Measurements from ENCODE around the gene AURKA. TPM values are rescaled to one million over a fixed set of nuclear protein-coding genes. Genes with fewer than 3 reads are reported as not detected.

The AURKA gene
- total and polyA plus RNA-seq, 2 of the 8 experiments (the other 6 are each of a cell fraction or from before 2014, with no cell fraction given), result 45.8 to 84.8 TPM

DNA sequence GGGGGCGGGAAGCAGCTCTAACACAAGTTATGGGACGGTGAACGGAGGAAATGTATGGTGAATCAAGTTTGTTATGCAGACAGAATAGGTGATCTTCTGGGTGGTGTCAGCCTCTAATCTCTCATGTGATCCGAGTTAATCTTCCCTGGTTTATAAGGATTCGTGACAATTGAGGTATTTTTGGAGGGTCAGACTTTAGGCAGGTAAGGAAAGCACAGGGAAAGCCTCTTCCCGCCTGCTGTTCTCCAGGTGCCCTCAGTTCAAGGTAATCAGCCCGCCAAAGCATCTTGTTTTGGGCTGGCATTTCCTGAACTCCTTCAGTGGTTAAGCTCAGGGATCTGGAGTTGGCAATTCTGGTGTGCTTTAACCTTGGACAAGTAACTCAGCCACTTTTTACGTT is 1.6 kb upstream of the AURKA start:
- peaks cover 25 to 50% (median 46%) of the 10 kb centered on the region in 4 experiments for H3K36me3 ChIP-seq (ENCODE audit: control insufficient read depth in 2 of 4, insufficient read depth in 4 of 4, low read length in 3 of 4)
- H4K5ac ChIP-seq (ENCODE audit: insufficient read length, low read depth, low read length), result no peak overlapping the region
- peak overlapping the region; percentile 97 for H3K4me2 ChIP-seq (ENCODE audit: insufficient read depth in 1 of 2, low read depth in 2 of 2, low read length in 2 of 2)
- H3K27ac ChIP-seq (ENCODE audit: low read depth, low read length), result no peak overlapping the region
- peak overlapping the region; percentile 88 to 99 (median 98) for H3K4me3 ChIP-seq (ENCODE audit: extremely low read depth in 1 of 4, insufficient read depth in 2 of 4, low read depth in 3 of 4, low read length in 4 of 4)
- H4K91ac ChIP-seq (replicated peaks; ENCODE audit: insufficient read length, low read length), result no peak overlapping the region
- H3K4ac ChIP-seq (replicated peaks; ENCODE audit: insufficient read length, low read depth, low read length), result no peak overlapping the region
- H4K8ac ChIP-seq (ENCODE audit: extremely low read depth, insufficient read depth, low read length), result no peak overlapping the region
- ChIA-PET CTCF (ENCODE audit: partially characterized antibody) (no interaction called here), POLR2A (ENCODE audit: partially characterized antibody) (interaction anchor here (1.4 to 3.1 kb wide), 3 partner anchors 18 to 34 kb away, joined by 3 to 10 read pairs (median 4); partner anchors contain the start of genes CASS4 and FAM210B)
- TF ChIP-seq RFX5 (IDR thresholded peaks at IDR 0.05; ENCODE audit: borderline replicate concordance, low read depth, low read length), result no peak
- no peak for TF ChIP-seq SRF (IDR thresholded peaks at IDR 0.05; ENCODE audit: low read depth, low read length)
- TF ChIP-seq, protein P1, sequence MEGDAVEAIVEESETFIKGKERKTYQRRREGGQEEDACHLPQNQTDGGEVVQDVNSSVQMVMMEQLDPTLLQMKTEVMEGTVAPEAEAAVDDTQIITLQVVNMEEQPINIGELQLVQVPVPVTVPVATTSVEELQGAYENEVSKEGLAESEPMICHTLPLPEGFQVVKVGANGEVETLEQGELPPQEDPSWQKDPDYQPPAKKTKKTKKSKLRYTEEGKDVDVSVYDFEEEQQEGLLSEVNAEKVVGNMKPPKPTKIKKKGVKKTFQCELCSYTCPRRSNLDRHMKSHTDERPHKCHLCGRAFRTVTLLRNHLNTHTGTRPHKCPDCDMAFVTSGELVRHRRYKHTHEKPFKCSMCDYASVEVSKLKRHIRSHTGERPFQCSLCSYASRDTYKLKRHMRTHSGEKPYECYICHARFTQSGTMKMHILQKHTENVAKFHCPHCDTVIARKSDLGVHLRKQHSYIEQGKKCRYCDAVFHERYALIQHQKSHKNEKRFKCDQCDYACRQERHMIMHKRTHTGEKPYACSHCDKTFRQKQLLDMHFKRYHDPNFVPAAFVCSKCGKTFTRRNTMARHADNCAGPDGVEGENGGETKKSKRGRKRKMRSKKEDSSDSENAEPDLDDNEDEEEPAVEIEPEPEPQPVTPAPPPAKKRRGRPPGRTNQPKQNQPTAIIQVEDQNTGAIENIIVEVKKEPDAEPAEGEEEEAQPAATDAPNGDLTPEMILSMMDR (IDR thresholded peaks at IDR 0.05; ENCODE audit: control extremely low read depth in 1 of 3, insufficient read depth in 1 of 3, low read depth in 1 of 3, low read length in 3 of 3), result no peak
- H2AFZ ChIP-seq (ENCODE audit: low read length), result no peak overlapping the region
- H3K18ac ChIP-seq (ENCODE audit: extremely low read depth, low read length), result no peak overlapping the region
- no peak overlapping the region for H3K14ac ChIP-seq (ENCODE audit: insufficient read length)
- H2BK12ac ChIP-seq (ENCODE audit: low read depth, low read length), result no peak overlapping the region
- peaks cover 4 to 6% of the 10 kb centered on the region in 2 experiments for H4K20me1 ChIP-seq (replicated peaks in 1 of 2; ENCODE audit: control insufficient read depth in 1 of 2, insufficient read depth in 2 of 2, low read length in 2 of 2)
- FAIRE-seq, result no peak
- no peak overlapping the region for H2AK5ac ChIP-seq (ENCODE audit: low read depth, low read length)
- peaks cover 28 to 69% of the 10 kb centered on the region in 2 experiments for H3K79me2 ChIP-seq (ENCODE audit: control insufficient read depth in 1 of 2, insufficient read depth in 2 of 2, low read length in 2 of 2)
- no peak overlapping the region for H3K56ac ChIP-seq (replicated peaks; ENCODE audit: insufficient read length, low read depth, low read length)
- peaks cover 3 to 7% (median 4%) of the 10 kb centered on the region in 4 experiments; a peak in 5 of 7 replicates for H3K4me1 ChIP-seq (replicated peaks in 1 of 4; ENCODE audit: control insufficient read depth in 3 of 4, insufficient read depth in 4 of 4, low read length in 3 of 4)
- peaks cover 10% of the 10 kb centered on the region for H3K79me1 ChIP-seq (ENCODE audit: low read depth, low read length)
- no peaks in the 10 kb centered on the region for H3K27me3 ChIP-seq (replicated peaks in 1 of 4; ENCODE audit: control insufficient read depth in 3 of 4, extremely low read depth in 1 of 4, insufficient read depth in 3 of 4, low read length in 3 of 4)
- H3K23ac ChIP-seq (ENCODE audit: insufficient read length), result no peak overlapping the region
- no peak overlapping the region for H2BK120ac ChIP-seq (replicated peaks; ENCODE audit: low read depth, low read length)
- peaks cover 3% of the 10 kb centered on the region for H3K23me2 ChIP-seq (ENCODE audit: low read depth, low read length)
- peak overlapping the region in 3 of 4 experiments; percentile 6 to 97 (median 57); a peak in 5 of 7 replicates for H3K9ac ChIP-seq (replicated peaks in 1 of 4; ENCODE audit: extremely low read depth in 1 of 4, low read depth in 3 of 4, low read length in 3 of 4)
- H3K9me3 ChIP-seq (ENCODE audit: insufficient read depth in 2 of 2, low read depth in 1 of 2, low read length in 1 of 2), result no peaks in the 10 kb centered on the region
- no peak overlapping the region for H2BK20ac ChIP-seq (ENCODE audit: low read length)
- no peak overlapping the region for H2BK5ac ChIP-seq (ENCODE audit: low read depth, low read length)
- no peak overlapping the region for H2BK15ac ChIP-seq (ENCODE audit: low read length)
- WGBS, 2 experiments (ENCODE audit: extremely low coverage in 1 of 2, insufficient coverage in 1 of 2, insufficient read length in 1 of 2, insufficient replicate concordance in 2 of 2, low coverage in 1 of 2, low lambda C conversion rate in 2 of 2, missing lambda C conversion rate in 1 of 2), result 77% methylated on average over 8 of the region's 8 CpGs; no CpG with 5 or more reads in 1 of the 2 experiments
- DNase-seq (ENCODE audit: low read depth in 1 of 2, low spot score in 2 of 2), result no peak

Data from H1 (cell line).